ENCODE data around the gene CFAP119.

Gene CFAP119

GRCh38 chr16:30761427-30761927 is 385 bp downstream of the CFAP119 start:
- peaks cover 4 to 53% (median 43%) of the 10 kb centered on the region in 5 donors for H3K36me3 ChIP-seq (ENCODE audit: control insufficient read depth in 5 of 5, insufficient read depth in 5 of 5, low read length in 5 of 5)
- no peaks in the 10 kb centered on the region for H3K9me3 ChIP-seq (ENCODE audit: control insufficient read depth in 5 of 5, low read length in 5 of 5)
- H3K9ac ChIP-seq (ENCODE audit: low read length in 5 of 5) = peak overlapping the region in 4 of 5 donors; percentile 21 to 68 (median 58)
- H3K4me3 ChIP-seq (ENCODE audit: low read depth in 1 of 5, low read length in 5 of 5) = peak overlapping the region; percentile 83 to 97 (median 93)
- H3K27ac ChIP-seq (ENCODE audit: low read depth, low read length) = no peak overlapping the region
- H3K27me3 ChIP-seq (ENCODE audit: control insufficient read depth in 5 of 5, insufficient read depth in 4 of 5, low read length in 5 of 5) = no peaks in the 10 kb centered on the region
- peaks cover 7 to 48% (median 28%) of the 10 kb centered on the region in 5 donors for H3K4me1 ChIP-seq (ENCODE audit: control insufficient read depth in 5 of 5, insufficient read depth in 5 of 5, low read length in 5 of 5)

DNA sequence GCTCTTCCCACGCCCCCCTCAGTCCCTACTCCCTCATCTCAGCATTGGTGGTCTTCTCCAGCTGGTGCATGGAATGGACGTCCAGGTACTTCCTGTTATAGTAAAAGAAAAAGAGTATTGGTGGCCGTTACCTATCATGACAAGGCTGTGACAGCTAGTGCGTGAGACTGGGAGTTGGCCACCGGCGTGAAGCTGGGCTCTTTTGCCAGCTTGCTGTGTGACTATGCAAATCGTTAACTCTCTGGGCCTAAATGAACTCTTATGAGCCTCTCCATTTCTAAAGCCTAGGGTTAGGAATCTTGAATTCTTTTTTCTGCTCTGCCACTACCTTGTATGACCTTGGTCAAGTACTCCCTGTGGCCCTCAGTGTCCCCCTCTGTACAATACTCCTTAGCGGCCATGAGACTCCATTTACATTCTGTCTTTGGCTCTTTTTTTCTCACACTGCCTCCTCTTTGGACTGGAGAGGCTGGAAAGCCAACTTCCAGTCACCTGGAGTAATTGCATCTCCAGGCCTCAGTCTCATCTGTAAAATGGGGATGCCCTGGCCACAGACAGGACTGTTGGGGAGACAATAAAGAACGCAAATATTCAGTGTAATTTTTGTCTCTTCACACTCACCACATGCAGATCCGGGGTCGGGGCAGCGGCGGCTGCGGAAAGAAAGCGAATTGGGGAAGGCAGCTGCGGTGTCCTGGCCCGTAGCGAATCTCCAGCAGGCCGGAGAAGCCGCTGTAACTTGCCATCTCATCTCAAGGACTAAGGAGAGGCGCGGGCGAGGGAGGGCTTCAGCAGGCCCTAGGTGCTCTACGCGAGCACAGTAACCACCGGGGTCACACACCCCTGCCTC is 1.1 kb downstream of the CFAP119 start:
- peaks cover 4 to 53% (median 43%) of the 10 kb centered on the region in 5 donors for H3K36me3 ChIP-seq (ENCODE audit: control insufficient read depth in 5 of 5, insufficient read depth in 5 of 5, low read length in 5 of 5)
- H3K9ac ChIP-seq (ENCODE audit: low read length in 5 of 5) = peak overlapping the region in 3 of 5 donors; percentile 21 to 68 (median 63)
- no peak overlapping the region for H3K27ac ChIP-seq (ENCODE audit: low read depth, low read length)
- no peaks in the 10 kb centered on the region for H3K9me3 ChIP-seq (ENCODE audit: control insufficient read depth in 5 of 5, low read length in 5 of 5)
- H3K4me1 ChIP-seq (ENCODE audit: control insufficient read depth in 5 of 5, insufficient read depth in 5 of 5, low read length in 5 of 5) = peaks cover 7 to 48% (median 28%) of the 10 kb centered on the region in 5 donors
- peak overlapping the region in 4 of 5 donors; percentile 83 to 97 (median 94) for H3K4me3 ChIP-seq (ENCODE audit: low read depth in 1 of 5, low read length in 5 of 5)
- no peaks in the 10 kb centered on the region for H3K27me3 ChIP-seq (ENCODE audit: control insufficient read depth in 5 of 5, insufficient read depth in 4 of 5, low read length in 5 of 5)

DNA sequence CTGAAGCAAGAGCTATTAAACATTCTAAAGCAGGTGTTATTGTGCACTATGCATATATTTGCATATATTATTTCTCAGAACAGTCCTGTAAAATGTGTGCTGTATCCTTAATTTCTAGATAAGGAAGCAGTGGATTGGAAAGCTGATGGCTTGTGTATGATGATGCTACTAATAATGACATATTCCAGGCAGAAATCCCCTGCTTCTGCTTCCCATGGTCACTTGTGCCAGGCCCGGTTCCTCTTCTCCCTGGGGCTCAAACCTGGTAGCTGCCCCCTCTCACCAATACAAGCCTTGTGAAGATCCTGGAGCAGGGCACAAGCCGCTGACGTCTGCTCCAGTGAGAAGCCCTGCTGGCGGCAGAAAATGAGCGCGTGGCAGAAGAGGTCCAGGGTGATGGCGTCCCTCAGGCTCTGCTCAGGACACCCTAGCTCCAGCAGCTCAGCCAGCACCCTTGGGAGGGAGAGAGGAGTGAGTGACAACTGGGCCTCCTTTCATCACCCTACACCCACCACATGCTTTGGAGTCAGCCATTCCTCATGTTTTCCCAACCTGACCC is 1.8 kb downstream of the CFAP119 start:
- Histone ChIP-seq H3K9me3 (ENCODE audit: control insufficient read depth in 5 of 5, low read length in 5 of 5) (no peaks in the 10 kb centered on the region), H3K27me3 (ENCODE audit: control insufficient read depth in 5 of 5, insufficient read depth in 4 of 5, low read length in 5 of 5) (no peaks in the 10 kb centered on the region), H3K4me3 (ENCODE audit: low read depth in 1 of 5, low read length in 5 of 5) (no peak overlapping the region), H3K4me1 (ENCODE audit: control insufficient read depth in 5 of 5, insufficient read depth in 5 of 5, low read length in 5 of 5) (peaks cover 7 to 48% (median 28%) of the 10 kb centered on the region in 5 donors), H3K36me3 (ENCODE audit: control insufficient read depth in 5 of 5, insufficient read depth in 5 of 5, low read length in 5 of 5) (peaks cover 4 to 51% (median 36%) of the 10 kb centered on the region in 5 donors), H3K27ac (ENCODE audit: low read depth, low read length) (no peak overlapping the region), H3K9ac (ENCODE audit: low read length in 5 of 5) (no peak overlapping the region)

DNA sequence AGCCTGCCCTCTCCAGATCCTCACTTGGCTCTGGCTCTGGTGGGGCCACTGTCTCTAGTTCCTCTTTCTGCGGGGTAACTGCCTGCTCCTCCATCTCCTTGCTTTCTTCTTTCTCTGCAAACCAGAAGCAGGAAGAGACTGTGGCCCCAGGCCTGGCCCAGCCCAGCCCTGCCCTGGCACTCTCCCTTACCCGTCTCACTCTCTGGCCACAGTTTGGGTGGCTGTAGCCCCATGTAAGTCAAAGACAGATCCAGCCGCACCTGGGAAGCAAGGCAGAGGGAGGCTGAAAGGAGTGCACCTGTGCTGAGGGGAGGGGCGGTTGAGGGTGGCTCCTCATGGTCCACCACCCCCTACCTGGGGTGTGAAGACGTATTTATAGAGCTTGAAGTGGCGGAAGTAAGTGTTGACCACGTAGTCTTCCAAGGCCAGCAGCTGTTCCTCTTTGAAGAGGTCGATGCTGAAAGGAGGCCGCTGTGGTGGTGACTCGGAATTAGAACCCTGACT is 2.8 kb downstream of the CFAP119 start:
- Histone ChIP-seq H3K27me3 (ENCODE audit: control insufficient read depth in 5 of 5, insufficient read depth in 4 of 5, low read length in 5 of 5) (no peaks in the 10 kb centered on the region), H3K4me1 (ENCODE audit: control insufficient read depth in 5 of 5, insufficient read depth in 5 of 5, low read length in 5 of 5) (peaks cover 7 to 46% (median 28%) of the 10 kb centered on the region in 5 donors), H3K9me3 (ENCODE audit: control insufficient read depth in 5 of 5, low read length in 5 of 5) (no peaks in the 10 kb centered on the region), H3K27ac (ENCODE audit: low read depth, low read length) (no peak overlapping the region), H3K36me3 (ENCODE audit: control insufficient read depth in 5 of 5, insufficient read depth in 5 of 5, low read length in 5 of 5) (peaks cover 4 to 46% (median 29%) of the 10 kb centered on the region in 5 donors), H3K9ac (ENCODE audit: low read length in 5 of 5) (no peak overlapping the region), H3K4me3 (ENCODE audit: low read depth in 1 of 5, low read length in 5 of 5) (no peak overlapping the region)

DNA sequence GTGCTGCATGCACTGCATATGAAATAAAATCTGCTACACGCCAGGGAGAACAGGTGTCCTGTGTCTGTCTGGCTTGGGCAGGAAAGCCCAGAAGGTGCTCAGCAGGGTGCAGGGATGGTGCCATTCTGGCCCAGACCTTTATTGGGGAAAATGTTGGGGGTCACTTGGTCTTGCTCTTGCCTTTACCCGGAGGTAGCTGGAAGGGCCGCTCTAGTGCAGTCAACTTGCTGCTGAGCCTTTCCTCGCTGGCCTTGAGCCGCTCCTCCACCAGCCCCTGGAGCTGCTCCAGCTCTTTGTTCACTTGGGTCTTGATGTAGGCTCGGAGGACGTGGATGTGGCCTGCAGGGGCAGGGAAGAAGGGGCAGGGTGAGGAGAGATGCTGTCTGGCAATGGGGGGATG is 4.5 kb downstream of the CFAP119 start:
- Histone ChIP-seq H3K9ac (ENCODE audit: low read length in 5 of 5) (no peak overlapping the region), H3K27ac (ENCODE audit: low read depth, low read length) (no peak overlapping the region), H3K27me3 (ENCODE audit: control insufficient read depth in 5 of 5, insufficient read depth in 4 of 5, low read length in 5 of 5) (no peaks in the 10 kb centered on the region), H3K4me1 (ENCODE audit: control insufficient read depth in 5 of 5, insufficient read depth in 5 of 5, low read length in 5 of 5) (peaks cover 0 to 29% (median 11%) of the 10 kb centered on the region in 5 donors), H3K36me3 (ENCODE audit: control insufficient read depth in 5 of 5, insufficient read depth in 5 of 5, low read length in 5 of 5) (peaks cover 0 to 53% (median 31%) of the 10 kb centered on the region in 5 donors), H3K4me3 (ENCODE audit: low read depth in 1 of 5, low read length in 5 of 5) (no peak overlapping the region), H3K9me3 (ENCODE audit: control insufficient read depth in 5 of 5, low read length in 5 of 5) (no peaks in the 10 kb centered on the region)

DNA sequence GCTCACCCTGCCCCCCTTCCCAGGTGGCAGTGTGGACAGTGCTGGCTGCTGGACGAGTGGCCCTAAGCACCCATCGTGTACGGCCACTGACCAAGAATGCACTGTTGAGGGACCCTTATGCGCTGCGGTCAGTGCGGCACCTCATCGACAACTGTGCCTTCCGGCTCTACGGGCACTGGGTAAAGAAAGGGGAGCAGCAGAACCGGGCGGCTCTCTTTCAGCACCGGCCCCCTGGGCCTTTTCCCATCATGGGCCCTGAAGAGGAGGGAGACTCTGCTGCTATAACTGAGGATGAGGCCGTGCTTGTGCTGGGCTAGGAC is 5.1 kb downstream of the CFAP119 start:
- H3K4me1 ChIP-seq (ENCODE audit: control insufficient read depth in 5 of 5, insufficient read depth in 5 of 5, low read length in 5 of 5) = peaks cover 0 to 25% (median 10%) of the 10 kb centered on the region in 5 donors
- H3K9ac ChIP-seq (ENCODE audit: low read length in 5 of 5) = no peak overlapping the region
- H3K9me3 ChIP-seq (ENCODE audit: control insufficient read depth in 5 of 5, low read length in 5 of 5) = no peaks in the 10 kb centered on the region
- no peak overlapping the region for H3K4me3 ChIP-seq (ENCODE audit: low read depth in 1 of 5, low read length in 5 of 5)
- H3K27me3 ChIP-seq (ENCODE audit: control insufficient read depth in 5 of 5, insufficient read depth in 4 of 5, low read length in 5 of 5) = no peaks in the 10 kb centered on the region
- H3K36me3 ChIP-seq (ENCODE audit: control insufficient read depth in 5 of 5, insufficient read depth in 5 of 5, low read length in 5 of 5) = peaks cover 0 to 57% (median 31%) of the 10 kb centered on the region in 5 donors
- H3K27ac ChIP-seq (ENCODE audit: low read depth, low read length) = no peak overlapping the region

- H3K27ac ChIP-seq (ENCODE audit: low read depth, low read length) = no peak overlapping the region
- H3K27me3 ChIP-seq (ENCODE audit: control insufficient read depth in 5 of 5, insufficient read depth in 4 of 5, low read length in 5 of 5) = no peaks in the 10 kb centered on the region
- H3K4me3 ChIP-seq (ENCODE audit: low read depth in 1 of 5, low read length in 5 of 5) = no peak overlapping the region
- no peak overlapping the region for H3K9ac ChIP-seq (ENCODE audit: low read length in 5 of 5)
- peaks cover 0 to 63% (median 36%) of the 10 kb centered on the region in 5 donors for H3K36me3 ChIP-seq (ENCODE audit: control insufficient read depth in 5 of 5, insufficient read depth in 5 of 5, low read length in 5 of 5)
- H3K4me1 ChIP-seq (ENCODE audit: control insufficient read depth in 5 of 5, insufficient read depth in 5 of 5, low read length in 5 of 5) = peaks cover 0 to 19% (median 5%) of the 10 kb centered on the region in 5 donors
- no peaks in the 10 kb centered on the region for H3K9me3 ChIP-seq (ENCODE audit: control insufficient read depth in 5 of 5, low read length in 5 of 5)
Observed at GRCh38 chr16:30755955-30756780, 5.7 kb downstream of the CFAP119 start.

DNA sequence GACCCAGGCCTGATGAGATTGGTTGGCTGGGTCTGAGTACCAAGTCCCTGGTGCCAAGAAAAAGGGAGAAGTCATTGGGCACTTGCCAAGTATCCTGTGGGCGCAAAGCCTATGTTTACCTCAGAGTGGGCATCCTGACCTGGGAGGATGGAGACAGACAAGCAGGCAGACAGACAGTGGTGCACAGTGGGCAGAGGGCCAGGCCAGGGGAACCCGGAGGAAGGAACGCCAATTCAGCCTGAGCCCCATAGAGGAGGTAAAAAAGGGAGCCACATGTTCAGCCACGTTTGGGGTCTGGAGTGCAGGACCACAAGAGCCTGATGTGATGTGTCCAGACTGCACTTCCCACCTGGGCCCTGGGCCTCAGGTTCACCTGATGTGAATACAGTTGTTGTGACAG is 8.3 kb downstream of the CFAP119 start:
- no peak overlapping the region for H3K27ac ChIP-seq (ENCODE audit: low read depth, low read length)
- H3K36me3 ChIP-seq (ENCODE audit: control insufficient read depth in 5 of 5, insufficient read depth in 5 of 5, low read length in 5 of 5) = peaks cover 0 to 67% (median 41%) of the 10 kb centered on the region in 5 donors
- H3K9ac ChIP-seq (ENCODE audit: low read length in 5 of 5) = no peak overlapping the region
- H3K9me3 ChIP-seq (ENCODE audit: control insufficient read depth in 5 of 5, low read length in 5 of 5) = no peaks in the 10 kb centered on the region
- H3K4me1 ChIP-seq (ENCODE audit: control insufficient read depth in 5 of 5, insufficient read depth in 5 of 5, low read length in 5 of 5) = peaks cover 0 to 12% (median 0%) of the 10 kb centered on the region in 5 donors
- H3K4me3 ChIP-seq (ENCODE audit: low read depth in 1 of 5, low read length in 5 of 5) = no peak overlapping the region
- no peaks in the 10 kb centered on the region for H3K27me3 ChIP-seq (ENCODE audit: control insufficient read depth in 5 of 5, insufficient read depth in 4 of 5, low read length in 5 of 5)

- Histone ChIP-seq H3K9ac (ENCODE audit: low read length in 5 of 5) (no peak overlapping the region), H3K4me3 (ENCODE audit: low read depth in 1 of 5, low read length in 5 of 5) (no peak overlapping the region), H3K27me3 (ENCODE audit: control insufficient read depth in 5 of 5, insufficient read depth in 4 of 5, low read length in 5 of 5) (no peaks in the 10 kb centered on the region), H3K36me3 (ENCODE audit: control insufficient read depth in 5 of 5, insufficient read depth in 5 of 5, low read length in 5 of 5) (peaks cover 0 to 47% (median 27%) of the 10 kb centered on the region in 5 donors), H3K27ac (ENCODE audit: low read depth, low read length) (no peak overlapping the region), H3K9me3 (ENCODE audit: control insufficient read depth in 5 of 5, low read length in 5 of 5) (no peaks in the 10 kb centered on the region), H3K4me1 (ENCODE audit: control insufficient read depth in 5 of 5, insufficient read depth in 5 of 5, low read length in 5 of 5) (peaks cover 3 to 17% (median 8%) of the 10 kb centered on the region in 5 donors)
Observed at GRCh38 chr16:30750876-30751465, 10.9 kb downstream of the CFAP119 start.
